ENCODE measurements around the gene CADPS2.

- no peak for TF ChIP-seq CTCF (IDR thresholded peaks at IDR 0.05)
- no peak for TF ChIP-seq POLR2AphosphoS5 (IDR thresholded peaks at IDR 0.05)
- no peak for TF ChIP-seq EP300 (IDR thresholded peaks at IDR 0.05)
- no peak for TF ChIP-seq POLR2A (IDR thresholded peaks at IDR 0.05; ENCODE audit: low read depth)
Measured at GRCh38 chr7:122430710-122431109, 455.6 kb downstream of the CADPS2 start.
